ENCODE measurements around the gene GSTM4.
"Not testable (repeated sequence)": the region's sequence is repeated elsewhere in the genome, so short reads cannot be mapped to it uniquely, and the experiment has no call there.

GSTM4 gene

DNA sequence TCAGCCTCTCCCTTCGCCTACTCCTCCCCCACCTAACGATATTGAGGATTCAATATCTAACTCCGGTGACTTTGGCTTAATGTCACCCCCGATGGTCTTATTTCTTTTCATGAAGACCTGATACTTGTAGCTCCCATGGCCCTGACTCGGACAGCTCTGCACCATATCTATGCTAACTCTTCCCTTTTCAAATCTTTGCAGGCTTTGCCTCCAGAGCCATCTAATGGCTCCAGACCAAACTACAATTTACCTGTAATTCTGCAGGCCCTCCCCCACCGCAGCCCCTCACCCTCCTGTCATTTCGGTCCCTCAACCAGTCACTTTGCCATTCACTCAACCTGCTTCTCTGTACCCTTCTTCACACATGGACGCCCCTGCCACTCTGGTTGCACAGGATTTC lies 48.3 kb downstream of the GSTM4 start:
- DNase-seq (ENCODE audit: low spot score): no peak

DNA sequence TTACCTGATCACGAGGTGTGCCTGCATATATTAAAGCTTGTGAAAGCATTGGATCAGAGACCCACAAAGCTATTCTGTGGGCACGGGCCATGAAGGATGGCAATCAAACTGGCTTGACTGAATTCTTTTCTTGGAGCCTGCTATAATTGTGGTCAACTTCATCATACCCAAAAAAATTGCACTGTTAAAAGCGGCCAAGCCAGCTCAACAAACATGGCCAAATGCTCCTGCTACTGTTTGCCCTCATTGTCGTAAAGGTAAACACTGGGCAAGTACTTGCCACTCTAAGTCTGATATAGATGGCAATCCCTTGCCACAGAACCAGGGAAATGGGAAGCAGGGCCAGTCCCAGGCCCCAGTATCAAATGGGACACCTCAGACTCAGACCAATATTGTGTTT lies 49.5 kb downstream of the GSTM4 start:
- DNase-seq (ENCODE audit: low spot score): no peak

DNA sequence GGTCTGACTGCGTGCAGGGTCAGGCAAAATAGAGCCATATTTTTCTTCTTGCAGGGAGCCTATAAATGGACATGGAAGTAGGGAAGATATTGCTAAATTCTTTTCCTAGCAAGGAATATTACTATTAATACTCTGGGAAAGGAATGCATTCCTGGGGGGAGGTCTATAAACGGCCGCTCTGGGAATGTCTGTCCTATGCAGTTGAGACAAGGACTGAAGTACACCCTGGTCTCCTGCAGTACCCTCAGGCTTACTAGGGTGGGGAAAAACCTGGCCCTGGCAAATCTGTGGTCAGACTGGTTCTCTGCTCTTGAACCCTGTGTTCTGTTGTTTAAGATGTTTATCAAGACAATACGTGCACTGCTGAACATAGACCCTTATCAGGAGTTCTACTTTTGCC lies 53.0 kb downstream of the GSTM4 start:
- not testable (repeated sequence) for DNase-seq (ENCODE audit: low spot score)

DNA sequence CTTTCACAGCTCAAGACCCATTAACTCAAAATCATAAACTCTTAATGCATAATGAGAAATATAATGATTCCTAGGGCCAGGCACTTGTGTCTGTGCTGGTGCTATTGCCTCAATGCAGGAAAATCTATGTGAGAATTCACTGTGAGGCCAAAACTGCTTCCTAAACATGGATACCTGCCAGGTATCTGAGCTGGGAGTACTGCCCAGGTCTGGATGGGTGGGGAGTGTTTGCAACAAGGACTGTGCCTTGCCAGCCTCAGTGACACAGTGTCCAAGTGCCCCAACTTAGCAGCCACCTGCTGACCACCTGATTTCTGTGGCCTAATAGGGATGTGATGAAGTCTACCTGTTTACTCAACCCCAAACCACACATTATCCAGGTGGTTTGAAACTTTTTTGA lies 53.9 kb downstream of the GSTM4 start:
- DNase-seq (ENCODE audit: low spot score): not testable (repeated sequence)

Data from RKO (cell line).